ENCODE data around the gene ENOX1. TPM values are rescaled to one million over a fixed set of nuclear protein-coding genes. Genes with fewer than 3 reads are reported as not detected.
"Not testable (repeated sequence)": the region's sequence is repeated elsewhere in the genome, so short reads cannot be mapped to it uniquely, and the experiment has no call there.

The ENOX1 gene
- polyA plus RNA-seq, 3 donors = 0.04 TPM; not detected in 2

DNA sequence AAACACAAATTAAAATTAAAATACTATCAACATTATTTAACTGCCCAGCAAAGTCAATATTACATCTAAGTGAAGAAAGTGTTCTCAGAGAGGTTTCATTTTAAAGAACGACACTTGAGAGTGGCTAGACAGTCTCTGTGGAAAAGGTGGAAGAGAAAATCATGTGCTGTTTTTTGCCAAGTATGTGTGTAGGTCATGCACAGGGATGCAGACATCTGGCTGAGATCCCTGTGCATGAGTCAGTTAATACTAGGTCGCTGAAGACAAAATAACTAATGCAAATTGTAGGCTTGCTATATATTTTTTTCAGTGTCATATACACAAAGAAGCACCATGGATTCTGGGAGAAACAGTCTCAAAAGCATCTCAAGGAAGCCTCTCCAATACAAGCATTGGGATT, 44.3 kb upstream of the ENOX1 start:
- Mint-ChIP-seq H3K36me3 (no peaks in the 10 kb centered on the region), H3K27me3 (ENCODE audit: low read depth in 3 of 3) (no peaks in the 10 kb centered on the region), H3K9me3 (no peaks in the 10 kb centered on the region), H3K4me1 (peaks cover 11% of the 10 kb centered on the region), H3K27ac (no peak overlapping the region), H3K4me3 (no peak overlapping the region)
- TF ChIP-seq, protein P1, sequence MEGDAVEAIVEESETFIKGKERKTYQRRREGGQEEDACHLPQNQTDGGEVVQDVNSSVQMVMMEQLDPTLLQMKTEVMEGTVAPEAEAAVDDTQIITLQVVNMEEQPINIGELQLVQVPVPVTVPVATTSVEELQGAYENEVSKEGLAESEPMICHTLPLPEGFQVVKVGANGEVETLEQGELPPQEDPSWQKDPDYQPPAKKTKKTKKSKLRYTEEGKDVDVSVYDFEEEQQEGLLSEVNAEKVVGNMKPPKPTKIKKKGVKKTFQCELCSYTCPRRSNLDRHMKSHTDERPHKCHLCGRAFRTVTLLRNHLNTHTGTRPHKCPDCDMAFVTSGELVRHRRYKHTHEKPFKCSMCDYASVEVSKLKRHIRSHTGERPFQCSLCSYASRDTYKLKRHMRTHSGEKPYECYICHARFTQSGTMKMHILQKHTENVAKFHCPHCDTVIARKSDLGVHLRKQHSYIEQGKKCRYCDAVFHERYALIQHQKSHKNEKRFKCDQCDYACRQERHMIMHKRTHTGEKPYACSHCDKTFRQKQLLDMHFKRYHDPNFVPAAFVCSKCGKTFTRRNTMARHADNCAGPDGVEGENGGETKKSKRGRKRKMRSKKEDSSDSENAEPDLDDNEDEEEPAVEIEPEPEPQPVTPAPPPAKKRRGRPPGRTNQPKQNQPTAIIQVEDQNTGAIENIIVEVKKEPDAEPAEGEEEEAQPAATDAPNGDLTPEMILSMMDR (IDR thresholded peaks at IDR 0.05) = no peak
- H4K20me1 ChIP-seq (ENCODE audit: insufficient read depth, low read length) = no peaks in the 10 kb centered on the region
- no peak overlapping the region for H3K4me2 ChIP-seq (replicated peaks; ENCODE audit: extremely low read depth, low read length, poor library complexity, severe bottlenecking)
- peaks cover 9 to 11% of the 10 kb centered on the region in 2 donors for H3K4me1 ChIP-seq (ENCODE audit: control insufficient read depth in 1 of 2, insufficient read depth in 2 of 2, low read length in 2 of 2)
- no peak for DNase-seq
- WGBS (ENCODE audit: insufficient coverage) = no CpG with 5 or more reads among the region's 2 CpGs
- no peaks in the 10 kb centered on the region for H3K9me3 ChIP-seq (replicated peaks in 1 of 2; ENCODE audit: control insufficient read depth in 1 of 2, insufficient read depth in 1 of 2, low read length in 2 of 2)
- H3K9ac ChIP-seq (ENCODE audit: insufficient read depth, low read length, poor library complexity, severe bottlenecking) = no peak overlapping the region
- H3K4me3 ChIP-seq (replicated peaks in 1 of 3; ENCODE audit: low read depth in 2 of 3, low read length in 3 of 3) = no peak overlapping the region
- H2AFZ ChIP-seq (ENCODE audit: insufficient read depth, low read depth, low read length, poor library complexity, severe bottlenecking) = no peak overlapping the region
- intact Hi-C loops (cut with micrococcal nuclease) = no loop called here
- no peaks in the 10 kb centered on the region for H3K79me2 ChIP-seq (ENCODE audit: insufficient read depth, low read length)
- H3K36me3 ChIP-seq (replicated peaks in 1 of 2; ENCODE audit: control insufficient read depth in 1 of 2, insufficient read depth in 2 of 2, low read length in 2 of 2) = no peaks in the 10 kb centered on the region
- no peaks in the 10 kb centered on the region for H3K27me3 ChIP-seq (ENCODE audit: control insufficient read depth in 2 of 2, insufficient read depth in 2 of 2, low read length in 2 of 2)
- no peak overlapping the region for H3K27ac ChIP-seq (ENCODE audit: low read depth in 1 of 2, low read length in 2 of 2)

DNA sequence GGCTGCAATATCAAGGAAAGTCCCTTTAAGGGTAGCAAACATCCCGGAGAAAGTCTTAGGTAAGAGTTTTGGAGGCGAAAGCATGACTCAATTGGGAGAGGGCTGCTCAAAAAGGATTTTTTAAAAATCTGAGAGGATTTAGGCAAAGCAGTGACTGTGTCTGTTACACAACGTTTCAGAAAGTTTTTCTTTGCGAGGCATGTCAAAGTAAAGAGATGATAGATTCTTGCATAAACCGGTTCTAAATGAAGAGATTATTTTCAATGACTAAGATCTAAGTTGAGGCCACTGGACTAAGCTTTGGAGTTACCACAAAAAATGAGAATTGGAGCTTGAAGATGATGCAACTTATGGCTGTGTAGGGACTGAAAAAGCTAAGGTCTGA, 43.7 kb upstream of the ENOX1 start:
- H3K36me3 Mint-ChIP-seq = no peaks in the 10 kb centered on the region
- WGBS (ENCODE audit: insufficient coverage) = 45% methylated on average over 5 of the region's 5 CpGs
- Histone ChIP-seq H3K9ac (ENCODE audit: insufficient read depth, low read length, poor library complexity, severe bottlenecking) (no peak overlapping the region), H2AFZ (ENCODE audit: insufficient read depth, low read depth, low read length, poor library complexity, severe bottlenecking) (no peak overlapping the region), H3K4me3 (replicated peaks in 1 of 3; ENCODE audit: low read depth in 2 of 3, low read length in 3 of 3) (no peak overlapping the region), H3K9me3 (replicated peaks in 1 of 2; ENCODE audit: control insufficient read depth in 1 of 2, insufficient read depth in 1 of 2, low read length in 2 of 2) (no peaks in the 10 kb centered on the region), H3K27ac (ENCODE audit: low read depth in 1 of 2, low read length in 2 of 2) (no peak overlapping the region), H3K79me2 (ENCODE audit: insufficient read depth, low read length) (no peaks in the 10 kb centered on the region), H4K20me1 (ENCODE audit: insufficient read depth, low read length) (no peaks in the 10 kb centered on the region), H3K4me1 (ENCODE audit: control insufficient read depth in 1 of 2, insufficient read depth in 2 of 2, low read length in 2 of 2) (peaks cover 9 to 11% of the 10 kb centered on the region in 2 donors), H3K36me3 (replicated peaks in 1 of 2; ENCODE audit: control insufficient read depth in 1 of 2, insufficient read depth in 2 of 2, low read length in 2 of 2) (no peaks in the 10 kb centered on the region), H3K4me2 (replicated peaks; ENCODE audit: extremely low read depth, low read length, poor library complexity, severe bottlenecking) (no peak overlapping the region), H3K27me3 (ENCODE audit: control insufficient read depth in 2 of 2, insufficient read depth in 2 of 2, low read length in 2 of 2) (no peaks in the 10 kb centered on the region)
- no peaks in the 10 kb centered on the region for H3K9me3 Mint-ChIP-seq
- no peak overlapping the region for H3K4me3 Mint-ChIP-seq
- TF ChIP-seq, protein P1 (IDR thresholded peaks at IDR 0.05) = no peak
- peak; percentile 63 to 82 (median 63) for DNase-seq
- intact Hi-C loops (cut with micrococcal nuclease) = no loop called here
- no peaks in the 10 kb centered on the region for H3K27me3 Mint-ChIP-seq (ENCODE audit: low read depth in 3 of 3)
- H3K4me1 Mint-ChIP-seq = peaks cover 11% of the 10 kb centered on the region
- peak overlapping the region in 4 of 7 donors; percentile 3 to 52 (median 6) for H3K27ac Mint-ChIP-seq

DNA sequence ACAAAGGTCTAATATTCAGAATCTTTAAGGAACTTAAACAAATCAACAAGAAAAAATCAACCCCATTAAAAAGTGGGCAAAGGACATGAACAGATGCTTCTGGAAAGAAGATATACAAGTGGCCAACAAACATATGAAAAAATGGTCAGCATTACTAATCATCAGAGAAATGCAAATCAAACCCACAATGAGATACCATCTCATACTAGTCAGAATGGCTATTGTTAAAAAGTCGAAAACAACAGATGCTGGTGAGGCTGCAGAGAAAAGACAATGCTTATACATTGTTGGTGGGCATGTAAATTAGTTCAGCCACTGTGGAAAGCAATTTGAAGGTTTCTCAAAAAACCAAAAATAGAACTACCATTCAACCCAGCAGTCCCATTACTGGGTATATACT, 37.9 kb upstream of the ENOX1 start:
- H3K27me3 ChIP-seq (ENCODE audit: control insufficient read depth in 2 of 2, insufficient read depth in 2 of 2, low read length in 2 of 2); H3K4me3 ChIP-seq (replicated peaks in 1 of 3; ENCODE audit: low read depth in 2 of 3, low read length in 3 of 3); H3K4me1 Mint-ChIP-seq; H4K20me1 ChIP-seq (ENCODE audit: insufficient read depth, low read length); H3K9ac ChIP-seq (ENCODE audit: insufficient read depth, low read length, poor library complexity, severe bottlenecking); intact Hi-C loops (cut with micrococcal nuclease); H3K79me2 ChIP-seq (ENCODE audit: insufficient read depth, low read length); H3K9me3 Mint-ChIP-seq; H3K4me1 ChIP-seq (ENCODE audit: control insufficient read depth in 1 of 2, insufficient read depth in 2 of 2, low read length in 2 of 2); H3K4me3 Mint-ChIP-seq; H3K36me3 Mint-ChIP-seq; H2AFZ ChIP-seq (ENCODE audit: insufficient read depth, low read depth, low read length, poor library complexity, severe bottlenecking); H3K4me2 ChIP-seq (replicated peaks; ENCODE audit: extremely low read depth, low read length, poor library complexity, severe bottlenecking); H3K36me3 ChIP-seq (replicated peaks in 1 of 2; ENCODE audit: control insufficient read depth in 1 of 2, insufficient read depth in 2 of 2, low read length in 2 of 2); H3K27ac ChIP-seq (ENCODE audit: low read depth in 1 of 2, low read length in 2 of 2); H3K27me3 Mint-ChIP-seq (ENCODE audit: low read depth in 3 of 3); H3K27ac Mint-ChIP-seq; DNase-seq: not testable (repeated sequence)
- no CpG with 5 or more reads among the region's 1 CpG for WGBS (ENCODE audit: insufficient coverage)
- H3K9me3 ChIP-seq (replicated peaks in 1 of 2; ENCODE audit: control insufficient read depth in 1 of 2, insufficient read depth in 1 of 2, low read length in 2 of 2) = peaks cover 0 to 12% of the 10 kb centered on the region in 2 donors
